H1 (cell line): ENCODE results near the gene SPAG16.

Experiments
- CBX8 ChIP-seq: fragments of 300-800, 300-1000 bp; sonication (generic); IDR thresholded peaks from 2 replicates; pipeline ENCODE4 v1.7.1; 2016; ENCODE audit warnings: low read depth, low read length, borderline replicate concordance
- CTCF ChIP-seq, 3 experiments: IDR thresholded peaks; 1 replicate in 2 of 3; 2 replicates in 1 of 3; pipeline versions ENCODE4 v1.5.1 to v1.6.1; 2011; ENCODE audit warnings: low read length in 3 of 3, mild to moderate bottlenecking in 3 of 3, inconsistent platforms in 2 of 3, low read depth in 1 of 3, moderate library complexity in 1 of 3; ENCODE audit not compliant: insufficient read depth in 1 of 3; ENCODE audit errors: control extremely low read depth in 1 of 3
- HDAC6 ChIP-seq: IDR thresholded peaks from one replicate; pipeline ENCODE4 v1.7.1; 2012; ENCODE audit warnings: low read depth, mild to moderate bottlenecking, inconsistent platforms, low read length, moderate library complexity
- JUN ChIP-seq: IDR thresholded peaks from 2 replicates; pipeline ENCODE4 v1.6.1; 2011; ENCODE audit warnings: low read depth, mild to moderate bottlenecking, improper control_type of control experiment, low read length
- KDM4A ChIP-seq: IDR thresholded peaks from one replicate; pipeline ENCODE4 v1.7.1; 2012; ENCODE audit warnings: low read depth, mild to moderate bottlenecking, moderate library complexity, low read length, inconsistent platforms; ENCODE audit not compliant: severe bottlenecking
- POLR2A ChIP-seq, 2 experiments: IDR thresholded peaks; 1 replicate in 1 of 2; 2 replicates in 1 of 2; pipeline ENCODE4 v1.6.1; 2011; ENCODE audit warnings: low read depth in 2 of 2, low read length in 2 of 2, mild to moderate bottlenecking in 2 of 2; ENCODE audit errors: control extremely low read depth in 1 of 2
- SP2 ChIP-seq: IDR thresholded peaks from 2 replicates; pipeline ENCODE4 v1.6.1; 2012; ENCODE audit warnings: mild to moderate bottlenecking, low read length, inconsistent platforms
- SUZ12 ChIP-seq: fragments of 200-600 bp; sonication (generic); IDR thresholded peaks from 2 replicates; pipeline ENCODE4 v1.6.1; 2012; ENCODE audit warnings: mild to moderate bottlenecking, inconsistent platforms, low read length, moderate library complexity, mixed read lengths
- USF2 ChIP-seq: IDR thresholded peaks from 2 replicates; pipeline ENCODE4 v1.6.1; 2011; ENCODE audit warnings: low read length, improper control_type of control experiment
- YY1 ChIP-seq: IDR thresholded peaks from 2 replicates; pipeline ENCODE4 v1.6.1; 2011; ENCODE audit warnings: low read depth, mild to moderate bottlenecking, low read length

- TF ChIP-seq YY1 (no peak), KDM4A (no peak), CBX8 (no peak), CTCF (IDR thresholded peaks at IDR 0.05; ENCODE audit: control extremely low read depth in 1 of 3, insufficient read depth in 1 of 3, low read depth in 1 of 3, low read length in 3 of 3) (no peak), HDAC6 (no peak), JUN (no peak), POLR2A (IDR thresholded peaks at IDR 0.05; ENCODE audit: control extremely low read depth in 1 of 2, low read depth in 2 of 2, low read length in 2 of 2) (no peak), USF2 (no peak), SP2 (no peak), SUZ12 (no peak)
Observed at GRCh38 chr2:213958086-213958485, 673.8 kb downstream of the SPAG16 start.
